ENCODE data around the gene SMG6.

The SMG6 gene

DNA sequence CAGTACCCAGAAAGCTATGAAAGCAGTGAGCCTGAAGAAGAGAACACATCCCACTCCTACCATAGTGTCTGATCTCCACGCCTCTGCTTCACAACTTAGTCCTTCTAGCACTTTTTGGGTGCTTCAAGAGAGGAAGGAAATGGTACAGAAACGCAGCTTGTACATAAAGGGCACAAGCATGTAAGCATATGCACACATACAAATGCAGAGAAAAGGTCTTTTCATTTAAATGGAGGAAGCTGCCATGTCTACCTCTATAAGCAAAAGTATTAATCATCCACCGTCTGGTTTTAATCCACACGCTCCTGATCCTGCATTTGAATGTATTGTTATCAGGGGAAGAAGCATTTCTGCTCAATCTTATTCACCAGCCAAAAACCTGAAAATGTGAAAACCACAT, 148.0 kb downstream of the SMG6 start:
- Histone ChIP-seq H3K9me2 (ENCODE audit: low read depth, low read length) (no peaks in the 10 kb centered on the region), H3K9me3 (ENCODE audit: low read length) (no peaks in the 10 kb centered on the region), H3K36me3 (ENCODE audit: insufficient read depth, low read length) (no peaks in the 10 kb centered on the region), H3K79me2 (ENCODE audit: insufficient read depth, low read length) (no peaks in the 10 kb centered on the region), H4K20me1 (ENCODE audit: insufficient read depth, low read length) (no peaks in the 10 kb centered on the region), H3K4me3 (ENCODE audit: low read depth, low read length, poor library complexity, severe bottlenecking) (no peak overlapping the region), H3K9ac (ENCODE audit: low read length) (no peak overlapping the region), H3F3A (ENCODE audit: insufficient read depth, low read length) (no peaks in the 10 kb centered on the region), H3K27ac (ENCODE audit: low read depth, low read length, poor library complexity, severe bottlenecking) (no peak overlapping the region), H3K27me3 (ENCODE audit: insufficient read depth, low read length) (no peaks in the 10 kb centered on the region), H3K4me2 (ENCODE audit: low read length) (no peak overlapping the region), H3K4me1 (ENCODE audit: insufficient read depth, low read length, severe bottlenecking) (peaks cover 22% of the 10 kb centered on the region), H2AFZ (ENCODE audit: low read length) (no peak overlapping the region)
- TF ChIP-seq, protein P1, sequence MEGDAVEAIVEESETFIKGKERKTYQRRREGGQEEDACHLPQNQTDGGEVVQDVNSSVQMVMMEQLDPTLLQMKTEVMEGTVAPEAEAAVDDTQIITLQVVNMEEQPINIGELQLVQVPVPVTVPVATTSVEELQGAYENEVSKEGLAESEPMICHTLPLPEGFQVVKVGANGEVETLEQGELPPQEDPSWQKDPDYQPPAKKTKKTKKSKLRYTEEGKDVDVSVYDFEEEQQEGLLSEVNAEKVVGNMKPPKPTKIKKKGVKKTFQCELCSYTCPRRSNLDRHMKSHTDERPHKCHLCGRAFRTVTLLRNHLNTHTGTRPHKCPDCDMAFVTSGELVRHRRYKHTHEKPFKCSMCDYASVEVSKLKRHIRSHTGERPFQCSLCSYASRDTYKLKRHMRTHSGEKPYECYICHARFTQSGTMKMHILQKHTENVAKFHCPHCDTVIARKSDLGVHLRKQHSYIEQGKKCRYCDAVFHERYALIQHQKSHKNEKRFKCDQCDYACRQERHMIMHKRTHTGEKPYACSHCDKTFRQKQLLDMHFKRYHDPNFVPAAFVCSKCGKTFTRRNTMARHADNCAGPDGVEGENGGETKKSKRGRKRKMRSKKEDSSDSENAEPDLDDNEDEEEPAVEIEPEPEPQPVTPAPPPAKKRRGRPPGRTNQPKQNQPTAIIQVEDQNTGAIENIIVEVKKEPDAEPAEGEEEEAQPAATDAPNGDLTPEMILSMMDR (IDR thresholded peaks at IDR 0.05; ENCODE audit: low read length), result no peak
- TF ChIP-seq EZH2 (IDR thresholded peaks at IDR 0.05; ENCODE audit: borderline replicate concordance, low read length), result no peak

DNA sequence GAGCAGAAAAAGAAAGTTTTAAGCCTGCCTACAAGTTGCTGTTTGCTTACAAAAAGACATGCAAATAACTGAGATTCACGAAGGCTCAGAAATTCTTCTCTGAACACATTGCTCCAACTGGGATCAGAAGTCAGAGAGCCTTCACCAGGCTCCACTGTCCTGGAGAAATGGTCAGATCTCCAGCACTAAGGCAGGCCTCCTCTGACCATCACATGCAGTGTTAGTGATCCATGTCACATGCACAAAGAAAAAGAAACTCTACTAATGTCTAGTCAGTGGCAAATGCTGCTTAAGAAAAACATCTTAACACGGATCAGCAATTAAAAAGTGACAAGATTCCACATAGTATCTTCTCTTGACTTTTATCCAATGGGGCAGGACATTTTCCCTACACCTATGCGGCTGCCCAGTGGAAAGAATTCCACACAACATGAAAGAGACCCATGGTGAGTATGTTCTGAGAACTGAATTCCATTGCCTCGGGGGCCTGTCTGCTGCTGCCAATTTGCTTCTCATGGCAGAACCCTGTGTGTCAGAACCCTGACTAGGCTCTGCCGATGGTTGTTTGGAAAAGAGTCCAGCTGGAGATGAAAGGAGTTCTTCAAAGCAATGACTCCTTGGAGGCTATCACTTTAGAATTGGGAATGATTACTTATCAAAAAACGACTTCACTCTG, 152.1 kb downstream of the SMG6 start:
- H3K4me3 ChIP-seq (ENCODE audit: low read depth, low read length, poor library complexity, severe bottlenecking), result no peak overlapping the region
- H3K4me1 ChIP-seq (ENCODE audit: insufficient read depth, low read length, severe bottlenecking), result peaks cover 11% of the 10 kb centered on the region
- no peak overlapping the region for H3K4me2 ChIP-seq (ENCODE audit: low read length)
- no peaks in the 10 kb centered on the region for H3K79me2 ChIP-seq (ENCODE audit: insufficient read depth, low read length)
- no peaks in the 10 kb centered on the region for H4K20me1 ChIP-seq (ENCODE audit: insufficient read depth, low read length)
- 0 out of 2 replicates have a peak, but pooled peaks cover 3% of the 10 kb centered on the region for H3K36me3 ChIP-seq (ENCODE audit: insufficient read depth, low read length)
- H3F3A ChIP-seq (ENCODE audit: insufficient read depth, low read length), result no peaks in the 10 kb centered on the region
- no peaks in the 10 kb centered on the region for H3K9me2 ChIP-seq (ENCODE audit: low read depth, low read length)
- no peaks in the 10 kb centered on the region for H3K9me3 ChIP-seq (ENCODE audit: low read length)
- H2AFZ ChIP-seq (ENCODE audit: low read length), result no peak overlapping the region
- H3K27me3 ChIP-seq (ENCODE audit: insufficient read depth, low read length), result no peaks in the 10 kb centered on the region
- no peak overlapping the region for H3K9ac ChIP-seq (ENCODE audit: low read length)
- H3K27ac ChIP-seq (ENCODE audit: low read depth, low read length, poor library complexity, severe bottlenecking), result no peak overlapping the region
- TF ChIP-seq, protein P1 (IDR thresholded peaks at IDR 0.05; ENCODE audit: low read length), result no peak
- no peak for TF ChIP-seq EZH2 (IDR thresholded peaks at IDR 0.05; ENCODE audit: borderline replicate concordance, low read length)

DNA sequence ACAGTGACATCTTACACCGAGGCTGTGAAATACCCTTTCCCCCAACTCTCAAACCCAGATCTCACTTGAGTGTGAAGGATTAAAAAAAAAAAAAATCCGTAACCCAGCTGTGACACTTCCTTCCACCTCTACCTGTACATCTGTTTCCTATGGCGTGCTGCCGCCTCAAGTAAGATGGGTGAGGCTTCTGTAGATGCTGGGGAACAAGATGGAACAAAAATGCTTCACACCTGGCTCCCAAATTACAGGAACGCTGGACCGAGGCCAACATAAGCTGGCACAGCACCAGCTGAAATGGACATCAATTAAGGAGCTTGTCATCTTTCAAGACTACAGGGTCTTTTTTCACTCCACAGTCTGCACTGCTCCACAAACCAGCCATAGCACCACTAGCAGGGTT, 152.8 kb downstream of the SMG6 start:
- H2AFZ ChIP-seq (ENCODE audit: low read length), result no peak overlapping the region
- 0 out of 2 replicates have a peak, but pooled peaks cover 3% of the 10 kb centered on the region for H3K36me3 ChIP-seq (ENCODE audit: insufficient read depth, low read length)
- no peak overlapping the region for H3K4me3 ChIP-seq (ENCODE audit: low read depth, low read length, poor library complexity, severe bottlenecking)
- no peaks in the 10 kb centered on the region for H3K27me3 ChIP-seq (ENCODE audit: insufficient read depth, low read length)
- H3K4me2 ChIP-seq (ENCODE audit: low read length), result no peak overlapping the region
- no peaks in the 10 kb centered on the region for H4K20me1 ChIP-seq (ENCODE audit: insufficient read depth, low read length)
- no peaks in the 10 kb centered on the region for H3K9me2 ChIP-seq (ENCODE audit: low read depth, low read length)
- TF ChIP-seq, protein P1 (IDR thresholded peaks at IDR 0.05; ENCODE audit: low read length), result no peak
- no peak for TF ChIP-seq EZH2 (IDR thresholded peaks at IDR 0.05; ENCODE audit: borderline replicate concordance, low read length)
- no peaks in the 10 kb centered on the region for H3K9me3 ChIP-seq (ENCODE audit: low read length)
- no peaks in the 10 kb centered on the region for H3F3A ChIP-seq (ENCODE audit: insufficient read depth, low read length)
- no peak overlapping the region for H3K27ac ChIP-seq (ENCODE audit: low read depth, low read length, poor library complexity, severe bottlenecking)
- no peak overlapping the region for H3K9ac ChIP-seq (ENCODE audit: low read length)
- peaks cover 11% of the 10 kb centered on the region for H3K4me1 ChIP-seq (ENCODE audit: insufficient read depth, low read length, severe bottlenecking)
- H3K79me2 ChIP-seq (ENCODE audit: insufficient read depth, low read length), result no peaks in the 10 kb centered on the region

All from OCI-LY1 (cell line).